Measurements from ENCODE around the gene BTNL2.

Gene BTNL2

DNA sequence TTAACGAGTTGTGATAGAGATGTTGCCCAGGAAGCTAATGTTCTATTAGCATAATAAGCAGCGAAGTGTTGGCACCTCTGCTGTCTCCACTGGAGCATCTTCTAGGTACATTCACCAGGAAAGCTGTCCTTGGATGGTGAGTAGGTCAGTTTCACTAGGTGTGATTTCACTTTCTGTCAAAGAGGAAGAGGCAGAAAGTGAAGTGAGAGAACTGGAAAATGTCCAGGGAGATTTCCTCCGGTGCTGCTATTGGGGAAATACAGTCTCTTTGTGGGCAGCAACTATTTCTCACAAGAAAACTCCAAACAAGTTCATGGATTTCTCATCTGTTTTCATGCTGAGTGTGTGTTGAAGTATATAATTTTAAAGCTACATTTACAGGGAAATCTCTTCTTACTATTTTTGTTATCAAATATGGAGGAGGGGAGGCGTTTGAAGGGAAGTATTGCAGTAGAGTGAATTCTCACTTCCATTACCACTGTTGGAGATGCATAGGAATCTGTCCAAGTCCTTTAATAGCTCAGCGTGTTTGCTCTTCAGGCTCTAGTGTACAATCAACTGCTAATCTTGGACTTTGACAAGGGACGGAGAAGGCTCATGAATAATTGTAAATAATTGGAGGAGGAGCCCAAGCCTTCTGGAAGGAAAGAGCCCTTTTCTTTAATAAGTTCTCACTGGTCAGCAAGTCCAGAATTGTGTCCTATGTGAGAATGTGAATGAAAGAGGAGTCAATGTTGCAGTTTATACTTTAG is 19.2 kb downstream of the BTNL2 start:
- Histone ChIP-seq H3K27me3 (ENCODE audit: control insufficient read depth in 3 of 3, insufficient read depth in 3 of 3, low read depth in 1 of 3, low read length in 3 of 3) (no peaks in the 10 kb centered on the region), H2BK120ac (ENCODE audit: low read depth, low read length) (no peak overlapping the region)
- no CpG with 5 or more reads among the region's 6 CpGs for WGBS, 2 donors (ENCODE audit: extremely low coverage in 2 of 2, insufficient read length in 2 of 2, insufficient replicate concordance in 1 of 2)

DNA sequence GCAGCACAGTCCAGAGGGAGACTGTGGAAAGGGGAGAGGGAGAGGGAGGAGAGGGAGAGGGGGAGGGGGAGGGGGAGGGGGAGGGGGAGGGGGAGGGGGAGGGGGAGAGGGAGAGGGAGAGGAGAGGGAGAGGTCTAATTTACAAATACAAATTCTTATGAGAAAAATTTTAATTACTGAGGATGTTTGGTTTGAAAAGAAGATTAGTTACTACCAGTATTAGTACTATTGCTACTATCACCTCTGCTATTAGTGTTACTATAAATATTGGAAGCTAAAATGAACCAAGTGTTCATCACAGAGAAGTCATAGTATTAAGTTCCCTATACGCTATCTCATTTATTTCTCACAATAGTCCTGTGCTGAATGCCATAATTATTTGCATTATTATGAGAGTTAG is 20.9 kb downstream of the BTNL2 start:
- WGBS, 2 donors (ENCODE audit: extremely low coverage in 2 of 2, insufficient read length in 2 of 2, insufficient replicate concordance in 1 of 2): no CpG with 5 or more reads among the region's 1 CpG
- H3K4ac ChIP-seq (ENCODE audit: low read length): no peak overlapping the region
- H3K14ac ChIP-seq (ENCODE audit: low read length): no peak overlapping the region
- no peak overlapping the region for H3K23ac ChIP-seq (ENCODE audit: low read depth, low read length, poor library complexity)
- no peak overlapping the region for H3K4me2 ChIP-seq (ENCODE audit: insufficient read depth, low read length, poor library complexity, severe bottlenecking)
- H3K4me3 ChIP-seq (ENCODE audit: low read length in 2 of 2): no peak overlapping the region
- H2AFZ ChIP-seq (ENCODE audit: low read length): no peak overlapping the region
- H2AK5ac ChIP-seq (ENCODE audit: low read depth, low read length): no peak overlapping the region
- H4K91ac ChIP-seq (ENCODE audit: low read depth, low read length, poor library complexity): no peak overlapping the region
- no peak overlapping the region for H3K18ac ChIP-seq (ENCODE audit: low read length)
- DNase-seq (ENCODE audit: low spot score): no peak
- no peaks in the 10 kb centered on the region for H3K36me3 ChIP-seq (replicated peaks in 1 of 2; ENCODE audit: control insufficient read depth in 2 of 2, insufficient read depth in 2 of 2, low read length in 2 of 2)
- no peak overlapping the region for H3K9ac ChIP-seq (ENCODE audit: low read depth, low read length, poor library complexity)
- no peaks in the 10 kb centered on the region for H3K27me3 ChIP-seq (ENCODE audit: control insufficient read depth in 3 of 3, insufficient read depth in 3 of 3, low read depth in 1 of 3, low read length in 3 of 3)
- no peak overlapping the region for H2BK120ac ChIP-seq (ENCODE audit: low read depth, low read length)
- no peak overlapping the region for H2BK5ac ChIP-seq (ENCODE audit: low read length)
- no peak overlapping the region for H2BK12ac ChIP-seq (ENCODE audit: low read length)
- no peak overlapping the region for H4K8ac ChIP-seq (ENCODE audit: low read depth, low read length)
- H2BK15ac ChIP-seq (ENCODE audit: low read length): no peak overlapping the region
- H3K79me1 ChIP-seq (ENCODE audit: low read depth, low read length): no peaks in the 10 kb centered on the region
- H3K4me1 ChIP-seq (ENCODE audit: control insufficient read depth in 2 of 2, insufficient read depth in 1 of 2, low read depth in 1 of 2, low read length in 2 of 2): peaks cover 0 to 1% of the 10 kb centered on the region in 2 donors
- peaks cover 0 to 1% of the 10 kb centered on the region in 2 donors for H3K9me3 ChIP-seq (replicated peaks in 1 of 2; ENCODE audit: control insufficient read depth in 2 of 2, insufficient read depth in 1 of 2, low read depth in 1 of 2, low read length in 2 of 2)
- no peak overlapping the region for H3K27ac ChIP-seq (replicated peaks; ENCODE audit: low read length)

More for the DNA sequence above, 19.2 kb downstream of the BTNL2 start:
- H4K8ac ChIP-seq (ENCODE audit: low read depth, low read length): no peak overlapping the region
- H3K27ac ChIP-seq (replicated peaks; ENCODE audit: low read length): no peak overlapping the region
- peaks cover 0 to 1% of the 10 kb centered on the region in 2 donors for H3K4me1 ChIP-seq (ENCODE audit: control insufficient read depth in 2 of 2, insufficient read depth in 1 of 2, low read depth in 1 of 2, low read length in 2 of 2)
- H3K4me2 ChIP-seq (ENCODE audit: insufficient read depth, low read length, poor library complexity, severe bottlenecking): no peak overlapping the region
- DNase-seq (ENCODE audit: low spot score): no peak
- no peak overlapping the region for H2AFZ ChIP-seq (ENCODE audit: low read length)
- no peak overlapping the region for H3K4me3 ChIP-seq (ENCODE audit: low read length in 2 of 2)
- no peak overlapping the region for H2AK5ac ChIP-seq (ENCODE audit: low read depth, low read length)
- H3K36me3 ChIP-seq (replicated peaks in 1 of 2; ENCODE audit: control insufficient read depth in 2 of 2, insufficient read depth in 2 of 2, low read length in 2 of 2): no peaks in the 10 kb centered on the region
- H3K14ac ChIP-seq (ENCODE audit: low read length): no peak overlapping the region
- H3K4ac ChIP-seq (ENCODE audit: low read length): no peak overlapping the region
- no peak overlapping the region for H2BK12ac ChIP-seq (ENCODE audit: low read length)
- no peak overlapping the region for H3K18ac ChIP-seq (ENCODE audit: low read length)
- H3K9ac ChIP-seq (ENCODE audit: low read depth, low read length, poor library complexity): no peak overlapping the region
- H2BK15ac ChIP-seq (ENCODE audit: low read length): no peak overlapping the region
- no peak overlapping the region for H4K91ac ChIP-seq (ENCODE audit: low read depth, low read length, poor library complexity)
- H3K79me1 ChIP-seq (ENCODE audit: low read depth, low read length): no peaks in the 10 kb centered on the region
- no peak overlapping the region for H2BK5ac ChIP-seq (ENCODE audit: low read length)
- H3K23ac ChIP-seq (ENCODE audit: low read depth, low read length, poor library complexity): no peak overlapping the region
- peaks cover 0 to 1% of the 10 kb centered on the region in 2 donors for H3K9me3 ChIP-seq (replicated peaks in 1 of 2; ENCODE audit: control insufficient read depth in 2 of 2, insufficient read depth in 1 of 2, low read depth in 1 of 2, low read length in 2 of 2)

DNA sequence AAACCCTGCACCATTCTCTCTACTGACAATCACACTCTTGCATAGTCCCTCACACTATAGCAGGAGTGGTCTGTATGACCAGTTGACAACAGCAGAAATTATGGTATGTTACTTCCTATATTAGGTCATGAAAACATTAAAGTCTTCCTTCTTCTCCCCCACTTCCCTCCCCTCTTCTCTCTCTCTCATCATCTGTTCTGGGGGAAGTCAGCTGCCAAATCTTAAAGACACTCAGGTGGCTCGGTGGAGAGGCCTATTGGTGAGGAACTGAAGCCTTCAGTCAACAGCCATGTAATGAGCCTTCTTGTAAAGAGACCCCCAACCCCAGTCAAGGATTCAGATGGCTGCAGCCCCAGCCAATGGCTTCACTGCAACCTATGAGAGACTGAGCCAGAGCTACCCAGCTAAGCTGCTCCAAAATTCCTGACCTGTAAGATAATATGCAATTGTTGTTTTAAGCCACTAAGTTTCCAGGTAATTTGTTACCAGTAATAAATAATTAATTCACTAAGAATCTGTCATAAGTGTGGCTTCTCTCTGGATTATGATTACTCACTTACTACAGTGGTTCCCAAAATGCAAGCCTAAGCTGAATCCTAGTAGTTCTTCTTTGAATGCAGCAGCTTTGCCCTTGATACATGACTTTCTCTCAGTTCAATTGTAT is 24.1 kb downstream of the BTNL2 start:
- WGBS, 2 donors (ENCODE audit: extremely low coverage in 2 of 2, insufficient read length in 2 of 2, insufficient replicate concordance in 1 of 2): no CpG with 5 or more reads among the region's 1 CpG
- H4K8ac ChIP-seq (ENCODE audit: low read depth, low read length): no peak overlapping the region

DNA sequence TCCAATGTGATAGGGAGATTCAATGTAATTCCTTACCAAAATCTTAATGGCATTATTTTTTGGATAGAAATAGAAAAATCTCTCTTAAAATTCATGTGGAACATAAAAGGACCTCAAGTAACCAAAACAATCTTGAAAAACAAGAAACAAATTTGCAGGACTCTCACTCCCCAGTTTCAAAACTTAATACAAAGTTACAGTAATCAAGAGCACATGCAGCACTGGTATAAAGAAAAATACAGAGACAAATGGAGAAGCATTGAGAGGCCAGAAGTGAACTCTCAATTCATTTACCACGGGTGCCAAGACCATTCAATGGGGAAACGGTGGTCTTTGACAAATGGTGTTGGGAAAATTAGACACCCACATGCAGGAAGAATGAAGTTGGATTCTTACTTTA is 27.4 kb downstream of the BTNL2 start:
- Histone ChIP-seq H4K8ac (ENCODE audit: low read depth, low read length) (no peak overlapping the region), H2BK5ac (ENCODE audit: low read length) (no peak overlapping the region), H3K9ac (ENCODE audit: low read depth, low read length, poor library complexity) (no peak overlapping the region), H3K27me3 (ENCODE audit: control insufficient read depth in 3 of 3, insufficient read depth in 3 of 3, low read depth in 1 of 3, low read length in 3 of 3) (no peaks in the 10 kb centered on the region), H3K9me3 (replicated peaks in 1 of 2; ENCODE audit: control insufficient read depth in 2 of 2, insufficient read depth in 1 of 2, low read depth in 1 of 2, low read length in 2 of 2) (no peaks in the 10 kb centered on the region), H3K4ac (ENCODE audit: low read length) (no peak overlapping the region), H2BK120ac (ENCODE audit: low read depth, low read length) (no peak overlapping the region), H3K36me3 (replicated peaks in 1 of 2; ENCODE audit: control insufficient read depth in 2 of 2, insufficient read depth in 2 of 2, low read length in 2 of 2) (no peaks in the 10 kb centered on the region), H3K27ac (replicated peaks; ENCODE audit: low read length) (no peak overlapping the region), H3K4me3 (ENCODE audit: low read length in 2 of 2) (no peak overlapping the region), H2BK15ac (ENCODE audit: low read length) (no peak overlapping the region), H4K91ac (ENCODE audit: low read depth, low read length, poor library complexity) (no peak overlapping the region), H2AFZ (ENCODE audit: low read length) (no peak overlapping the region), H3K23ac (ENCODE audit: low read depth, low read length, poor library complexity) (no peak overlapping the region), H2BK12ac (ENCODE audit: low read length) (no peak overlapping the region), H3K4me1 (ENCODE audit: control insufficient read depth in 2 of 2, insufficient read depth in 1 of 2, low read depth in 1 of 2, low read length in 2 of 2) (peaks cover 0 to 1% of the 10 kb centered on the region in 2 donors), H2AK5ac (ENCODE audit: low read depth, low read length) (no peak overlapping the region), H3K4me2 (ENCODE audit: insufficient read depth, low read length, poor library complexity, severe bottlenecking) (no peak overlapping the region), H3K18ac (ENCODE audit: low read length) (no peak overlapping the region), H3K14ac (ENCODE audit: low read length) (no peak overlapping the region), H3K79me1 (ENCODE audit: low read depth, low read length) (no peaks in the 10 kb centered on the region)
- WGBS, 2 donors (ENCODE audit: extremely low coverage in 2 of 2, insufficient read length in 2 of 2, insufficient replicate concordance in 1 of 2): no CpG with 5 or more reads among the region's 2 CpGs
- DNase-seq (ENCODE audit: low spot score): no peak

More for the DNA sequence above, 24.1 kb downstream of the BTNL2 start:
- Histone ChIP-seq H3K4me2 (ENCODE audit: insufficient read depth, low read length, poor library complexity, severe bottlenecking) (no peak overlapping the region), H2BK5ac (ENCODE audit: low read length) (no peak overlapping the region), H2AFZ (ENCODE audit: low read length) (no peak overlapping the region), H3K9me3 (replicated peaks in 1 of 2; ENCODE audit: control insufficient read depth in 2 of 2, insufficient read depth in 1 of 2, low read depth in 1 of 2, low read length in 2 of 2) (peaks cover 0 to 1% of the 10 kb centered on the region in 2 donors), H3K18ac (ENCODE audit: low read length) (no peak overlapping the region), H2BK120ac (ENCODE audit: low read depth, low read length) (no peak overlapping the region), H3K79me1 (ENCODE audit: low read depth, low read length) (no peaks in the 10 kb centered on the region), H3K27me3 (ENCODE audit: control insufficient read depth in 3 of 3, insufficient read depth in 3 of 3, low read depth in 1 of 3, low read length in 3 of 3) (no peaks in the 10 kb centered on the region), H3K23ac (ENCODE audit: low read depth, low read length, poor library complexity) (no peak overlapping the region), H2BK12ac (ENCODE audit: low read length) (no peak overlapping the region), H3K4me1 (ENCODE audit: control insufficient read depth in 2 of 2, insufficient read depth in 1 of 2, low read depth in 1 of 2, low read length in 2 of 2) (peaks cover 0 to 1% of the 10 kb centered on the region in 2 donors), H3K4ac (ENCODE audit: low read length) (no peak overlapping the region), H3K4me3 (ENCODE audit: low read length in 2 of 2) (no peak overlapping the region), H2AK5ac (ENCODE audit: low read depth, low read length) (no peak overlapping the region), H2BK15ac (ENCODE audit: low read length) (no peak overlapping the region), H4K91ac (ENCODE audit: low read depth, low read length, poor library complexity) (no peak overlapping the region), H3K9ac (ENCODE audit: low read depth, low read length, poor library complexity) (no peak overlapping the region), H3K27ac (replicated peaks; ENCODE audit: low read length) (no peak overlapping the region), H3K14ac (ENCODE audit: low read length) (no peak overlapping the region), H3K36me3 (replicated peaks in 1 of 2; ENCODE audit: control insufficient read depth in 2 of 2, insufficient read depth in 2 of 2, low read length in 2 of 2) (no peaks in the 10 kb centered on the region)
- no peak for DNase-seq (ENCODE audit: low spot score)
